OCI-LY7 (cell line): Measurements from ENCODE around the gene RNF224. TPM values are rescaled to one million over a fixed set of nuclear protein-coding genes. Genes with fewer than 3 reads are reported as not detected.

ENCODE experiments used
- BruUV-seq: library from RNA; stranded (reverse); fragments of 400-500 nt; replicated peaks from 2 replicates; lab custom pipeline; 2021; lab: Mats Ljungman, UMichigan
- CTCF ChIA-PET: fragments of 300-600 bp; sonication (Branson Sonifier 250); formaldehyde crosslinking; loops from one replicate; lab custom pipeline; 2022; ENCODE audit warnings: antibody characterized with exemption; ENCODE audit not compliant: unreplicated experiment; lab: Charles Lee
- POLR2A ChIA-PET: fragments of 300-600 bp; sonication (Branson Sonifier 250); formaldehyde crosslinking; loops from one replicate; lab custom pipeline; 2022; ENCODE audit warnings: antibody characterized with exemption; lab: Charles Lee
- DNase-seq: peaks from one replicate; pipeline ENCODE4 v3.0.0-alpha.2; 2015; ENCODE audit warnings: low spot score
- H2AFZ ChIP-seq: fragments of 200-600 bp; sonication (generic), shearing (Covaris generic); 2 replicates; pipeline ENCODE4 v1.6.1; 2014; ENCODE audit warnings: mild to moderate bottlenecking, antibody characterized with exemption, low read length, moderate library complexity
- H3K27ac ChIP-seq: fragments of 200-600 bp; sonication (generic); 2 replicates; pipeline ENCODE4 v1.5.1; 2014; ENCODE audit warnings: mixed run types, low read depth, mild to moderate bottlenecking, moderate library complexity, low read length, inconsistent platforms; ENCODE audit not compliant: poor library complexity, severe bottlenecking
- H3K36me3 ChIP-seq: fragments of 200-600 bp; sonication (generic); 2 replicates; pipeline ENCODE4 v1.6.1; 2014; ENCODE audit warnings: mild to moderate bottlenecking, antibody characterized with exemption, low read length, moderate library complexity, mixed read lengths; ENCODE audit not compliant: insufficient read depth
- H3K4me1 ChIP-seq: fragments of 200-600 bp; sonication (generic); 2 replicates; pipeline ENCODE4 v1.5.1; 2014; ENCODE audit warnings: mild to moderate bottlenecking, low read length; ENCODE audit not compliant: insufficient read depth, poor library complexity, severe bottlenecking
- H3K4me2 ChIP-seq: fragments of 200-600 bp; sonication (generic); 2 replicates; pipeline ENCODE4 v1.6.1; 2014; ENCODE audit warnings: mild to moderate bottlenecking, low read length
- H3K4me3 ChIP-seq: fragments of 200-600 bp; sonication (generic); 2 replicates; pipeline ENCODE4 v1.5.1; 2014; ENCODE audit warnings: mild to moderate bottlenecking, low read depth, low read length; ENCODE audit not compliant: poor library complexity, severe bottlenecking
- H3K79me2 ChIP-seq: fragments of 200-600 bp; sonication (generic); 2 replicates; pipeline ENCODE4 v1.6.1; 2016; ENCODE audit warnings: low read depth, mild to moderate bottlenecking, low read length, moderate library complexity, mixed read lengths; ENCODE audit not compliant: insufficient read depth
- H3K9me2 ChIP-seq: fragments of 200-600 bp; sonication (generic); 2 replicates; pipeline ENCODE4 v1.6.1; 2016; ENCODE audit warnings: mild to moderate bottlenecking, low read length, mixed read lengths; ENCODE audit not compliant: insufficient read depth
- H3K9me3 ChIP-seq: fragments of 200-600 bp; sonication (generic); 2 replicates; pipeline ENCODE4 v1.6.1; 2014; ENCODE audit warnings: mild to moderate bottlenecking, mixed run types, low read length, mixed read lengths
- H4K20me1 ChIP-seq: fragments of 200-600 bp; sonication (generic); 2 replicates; pipeline ENCODE4 v1.6.1; 2014; ENCODE audit warnings: mild to moderate bottlenecking, antibody characterized with exemption, low read length, moderate library complexity, mixed read lengths; ENCODE audit not compliant: insufficient read depth
- EZH2phosphoT487 ChIP-seq: fragments of 200-600 bp; sonication (generic); IDR thresholded peaks from 2 replicates; pipeline ENCODE4 v1.6.1; 2018; ENCODE audit warnings: low read depth, borderline replicate concordance, mild to moderate bottlenecking, mixed run types, antibody characterized with exemption, low read length, moderate library complexity, mixed read lengths
- intact Hi-C: fragments of 100-400 bp; cut with micrococcal nuclease; formaldehyde crosslinking; loops from one replicate; pipeline ENCODE4 v1.10.0; 2022; ENCODE audit not compliant: unreplicated experiment
- total RNA-seq, 2 experiments: library from RNA; depleted of rRNA in 1 of 2; stranded (reverse); fragments of >200 nt in 1 of 2; shearing (Covaris generic) in 1 of 2; gene quantifications; 2 replicates each; pipeline ENCODE4 v1.2.3, GENCODE V29; 2014 to 2022
- TF ChIP-seq, protein P1 (sequence below): fragments of 200-600 bp; sonication (generic); conservative IDR thresholded peaks from 2 replicates; pipeline ENCODE4 v1.5.1; 2014; ENCODE audit warnings: mild to moderate bottlenecking, antibody characterized with exemption, low read length, moderate library complexity, mixed read lengths

Gene RNF224
- total RNA-seq, 2 experiments from 2014 or later = 0.13 to 0.30 TPM

DNA sequence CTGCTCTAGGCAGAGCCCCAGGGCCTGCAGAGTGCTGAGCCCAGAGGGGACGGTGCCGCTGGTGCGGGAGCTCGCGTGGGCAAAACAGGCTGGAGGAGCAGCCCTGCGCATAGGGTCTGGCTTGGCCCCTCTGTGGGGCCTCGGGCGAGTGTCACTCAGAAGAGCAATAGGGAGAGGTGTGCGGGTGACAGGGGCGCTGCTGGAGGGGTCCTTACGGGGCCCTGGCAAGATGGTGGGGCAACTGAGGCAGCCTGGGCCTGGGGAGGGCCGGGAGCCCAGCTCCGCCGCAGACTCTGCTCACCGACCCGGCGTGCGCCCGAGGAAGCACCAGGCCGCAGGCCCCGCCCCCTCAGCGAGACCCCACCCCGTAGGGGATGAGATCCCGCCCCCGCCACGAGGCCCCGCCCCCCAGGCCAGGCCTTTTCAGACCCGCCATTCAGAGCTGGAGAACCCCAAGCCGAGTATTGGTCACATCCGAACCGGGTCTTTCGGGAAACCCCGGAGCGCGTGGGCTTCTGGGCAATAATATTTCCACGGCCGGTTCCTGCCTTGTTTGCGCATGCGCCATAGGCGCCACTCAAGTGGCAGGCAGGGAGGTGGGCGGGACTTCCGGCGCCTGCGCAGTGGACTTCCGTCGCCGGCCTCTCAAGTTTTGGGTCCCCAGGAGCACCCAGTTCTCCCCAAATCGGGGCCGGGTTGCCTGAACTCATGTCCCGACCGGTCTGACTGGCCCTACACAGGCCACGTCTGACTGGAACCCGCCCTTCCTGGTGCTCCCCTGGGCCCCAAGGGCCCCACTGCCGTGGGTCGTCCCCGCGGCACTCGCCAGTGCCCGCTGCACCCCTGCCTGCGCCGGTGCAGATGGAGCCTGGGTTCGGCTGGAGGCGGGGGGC is 4.0 kb upstream of the RNF224 start:
- ChIA-PET POLR2A (interaction anchor here (0.6 to 1.6 kb wide), 9 partner anchors 16 to 220 kb away, joined by 3 to 5 read pairs (median 3); partner anchors contain the start of genes SSNA1 and TUBB4B), CTCF (interaction anchor here (0.6 kb wide), 2 partner anchors 28 to 447 kb away, joined by 5 to 7 read pairs; no protein-coding TSS in a partner anchor)
- Histone ChIP-seq H4K20me1 (no peaks in the 10 kb centered on the region), H3K36me3 (peaks cover 8% of the 10 kb centered on the region; the same call in 1 of the 2 replicates), H3K27ac (peak overlapping the region; percentile 65), H3K4me2 (peak overlapping the region; percentile 98), H3K9me3 (no peaks in the 10 kb centered on the region), H3K4me3 (peak overlapping the region; percentile 91), H3K79me2 (no peaks in the 10 kb centered on the region), H2AFZ (peak overlapping the region; percentile 53), H3K4me1 (peaks cover 26% of the 10 kb centered on the region), H3K9me2 (no peaks in the 10 kb centered on the region)
- BruUV-seq = no TSS peak
- DNase-seq = peak; percentile 100
- TF ChIP-seq EZH2phosphoT487 = no peak
- TF ChIP-seq, protein P1, sequence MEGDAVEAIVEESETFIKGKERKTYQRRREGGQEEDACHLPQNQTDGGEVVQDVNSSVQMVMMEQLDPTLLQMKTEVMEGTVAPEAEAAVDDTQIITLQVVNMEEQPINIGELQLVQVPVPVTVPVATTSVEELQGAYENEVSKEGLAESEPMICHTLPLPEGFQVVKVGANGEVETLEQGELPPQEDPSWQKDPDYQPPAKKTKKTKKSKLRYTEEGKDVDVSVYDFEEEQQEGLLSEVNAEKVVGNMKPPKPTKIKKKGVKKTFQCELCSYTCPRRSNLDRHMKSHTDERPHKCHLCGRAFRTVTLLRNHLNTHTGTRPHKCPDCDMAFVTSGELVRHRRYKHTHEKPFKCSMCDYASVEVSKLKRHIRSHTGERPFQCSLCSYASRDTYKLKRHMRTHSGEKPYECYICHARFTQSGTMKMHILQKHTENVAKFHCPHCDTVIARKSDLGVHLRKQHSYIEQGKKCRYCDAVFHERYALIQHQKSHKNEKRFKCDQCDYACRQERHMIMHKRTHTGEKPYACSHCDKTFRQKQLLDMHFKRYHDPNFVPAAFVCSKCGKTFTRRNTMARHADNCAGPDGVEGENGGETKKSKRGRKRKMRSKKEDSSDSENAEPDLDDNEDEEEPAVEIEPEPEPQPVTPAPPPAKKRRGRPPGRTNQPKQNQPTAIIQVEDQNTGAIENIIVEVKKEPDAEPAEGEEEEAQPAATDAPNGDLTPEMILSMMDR = no peak
- intact Hi-C loops = loop anchor here (1.0 to 2.0 kb wide), 5 partner anchors 23 to 177 kb away; partner anchors contain the start of genes ANAPC2, NPDC1, SSNA1 and TPRN

DNA sequence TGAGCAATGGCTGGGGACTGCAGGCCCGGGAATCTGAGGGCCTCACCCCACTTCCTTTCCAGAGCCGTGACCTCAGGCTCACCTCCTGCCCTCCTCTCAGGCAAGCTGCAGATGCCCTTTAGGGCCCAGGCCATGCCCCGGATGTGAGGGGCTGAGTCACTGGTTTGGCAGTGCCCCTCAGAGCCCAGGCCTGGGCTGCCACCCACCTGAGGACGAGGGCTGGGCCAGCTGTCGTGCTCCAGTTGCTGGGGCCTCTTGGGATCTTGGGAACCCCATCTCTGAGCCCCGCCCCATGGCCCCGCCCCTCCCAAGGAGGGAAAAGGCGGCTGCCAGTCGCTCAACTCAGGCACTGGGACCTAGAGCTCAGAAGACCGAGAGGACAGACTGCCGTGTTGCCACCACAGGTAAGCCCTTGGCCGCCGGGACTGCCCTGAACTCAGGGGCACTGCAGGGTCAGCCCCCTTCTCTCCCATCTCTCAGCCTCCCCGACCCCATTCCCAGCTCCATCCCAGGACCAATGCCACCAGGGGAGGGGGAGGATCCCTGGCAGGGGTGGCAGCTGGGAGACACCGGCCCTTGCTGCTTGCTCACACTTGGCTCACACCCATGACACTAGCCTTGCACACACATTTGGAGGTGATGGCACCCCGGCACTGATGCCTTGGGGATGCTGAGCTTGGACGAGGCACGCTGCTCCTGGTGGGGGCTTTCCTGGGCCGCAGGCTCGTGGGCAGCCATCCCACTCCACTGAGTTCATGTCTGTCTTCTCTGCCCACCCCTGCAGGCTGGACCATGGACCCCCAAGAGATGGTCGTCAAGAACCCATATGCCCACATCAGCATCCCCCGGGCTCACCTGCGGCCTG is 2.2 kb upstream of the RNF224 start, which contains the start of gene CYSRT1:
CYSRT1 (plus strand) TSS at position 345 of the 865 bp plus-strand sequence; CDS start at position 793, 448 bp downstream.
- peak within 1 kb of the TSS; percentile 65 for H3K27ac ChIP-seq
- no peaks in the 10 kb centered on the region for H3K9me2 ChIP-seq
- no peak for DNase-seq
- H3K4me1 ChIP-seq = peaks cover 26% of the 10 kb centered on the region
- CTCF ChIA-PET = interaction anchor here (0.6 kb wide), 1 partner anchor 143 kb away, joined by 3 read pairs; no protein-coding TSS in a partner anchor
- no peaks in the 10 kb centered on the region for H3K36me3 ChIP-seq
- H3K9me3 ChIP-seq = no peaks in the 10 kb centered on the region
- H2AFZ ChIP-seq = peak within 1 kb of the TSS; percentile 53; the same call in 1 of the 2 replicates
- no peaks in the 10 kb centered on the region for H3K79me2 ChIP-seq
- BruUV-seq = no TSS peak
- TF ChIP-seq EZH2phosphoT487 = no peak
- TF ChIP-seq, protein P1 = no peak
- H3K4me3 ChIP-seq = peak within 1 kb of the TSS; percentile 91
- POLR2A ChIA-PET = no interaction called here
- H4K20me1 ChIP-seq = no peaks in the 10 kb centered on the region
- H3K4me2 ChIP-seq = peak within 1 kb of the TSS; percentile 87
- intact Hi-C loops = no loop called here
